Hindlimb muscle (tissue), 1 donor: ENCODE results near the gene FAM168A. TPM values are rescaled to one million over a fixed set of nuclear protein-coding genes. Genes with fewer than 3 reads are reported as not detected.
A peak's percentile ranks its signal among the peaks of the same experiment; 100 is the strongest.

Experiments used
- DNase-seq: peaks from one replicate; pipeline ENCODE4 v3.0.0-alpha.2; 2013
- polyA plus RNA-seq: library from polyadenylated mRNA; unstranded; fragments of 120-200 nt; gene quantifications from one replicate; pipeline ENCODE4 v1.2.1, GENCODE V29; 2013; ENCODE audit not compliant: insufficient read length

FAM168A gene
- polyA plus RNA-seq: 24.2 TPM

- DNase-seq: peak; percentile 98
These were observed at the start of gene FAM168A for GRCh38 chr11:73597956-73598718. Gene FAM168A, minus strand, starts transcription at chr11:73598112. Its CDS starts 129,638 bp downstream, at chr11:73468474.

- DNase-seq: peak; percentile 60
These were observed 49.7 kb upstream of the FAM168A start for GRCh38 chr11:73647459-73648100.

- DNase-seq: no peak
These were observed 48.2 kb upstream of the FAM168A start, which contains the start of gene PLEKHB1 for GRCh38 chr11:73645972-73646631. Gene PLEKHB1, plus strand, starts transcription at chr11:73646581. Its CDS starts 28 bp downstream, at chr11:73646609.

DNA sequence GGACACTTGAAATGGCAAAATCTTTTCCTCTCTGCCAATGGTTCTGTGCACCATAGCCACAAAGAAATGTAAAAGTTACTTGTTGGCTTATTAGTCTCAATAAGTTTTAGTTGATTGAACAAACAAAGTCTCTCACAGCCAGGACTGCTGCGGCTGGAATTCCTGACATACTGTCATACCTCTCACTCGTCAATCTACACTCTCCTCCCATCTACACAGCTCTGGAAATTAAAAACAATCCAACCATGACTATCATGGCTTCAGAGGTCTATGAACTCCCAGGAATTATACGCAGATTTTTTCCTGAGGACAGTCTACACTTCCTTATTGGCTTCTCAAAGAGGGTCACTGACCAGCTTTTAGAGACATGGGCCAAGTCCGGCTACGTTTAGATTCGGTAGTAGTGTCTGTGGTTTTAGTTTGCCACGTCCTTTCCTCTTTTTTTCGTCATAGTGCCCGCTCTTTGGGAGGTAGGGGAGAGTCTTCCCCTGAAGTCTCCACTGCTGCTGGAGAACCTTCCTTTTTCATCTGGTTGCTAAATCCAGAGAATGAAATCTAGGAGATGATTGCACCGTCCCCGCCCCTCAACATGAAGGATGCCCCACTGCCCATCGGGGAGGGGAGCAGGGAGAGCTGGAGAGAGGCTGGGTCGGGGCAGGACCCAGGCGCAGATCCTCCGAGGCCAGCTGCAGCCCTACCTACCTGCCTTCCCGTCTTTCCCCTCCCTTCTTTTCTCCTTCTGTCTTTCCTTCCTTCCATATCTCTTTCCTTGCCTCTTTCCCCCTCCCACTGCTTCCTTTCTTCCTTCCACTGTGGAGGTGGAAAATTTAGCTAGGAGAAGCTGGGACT lies 47.4 kb upstream of the FAM168A start:
- DNase-seq: no peak

DNA sequence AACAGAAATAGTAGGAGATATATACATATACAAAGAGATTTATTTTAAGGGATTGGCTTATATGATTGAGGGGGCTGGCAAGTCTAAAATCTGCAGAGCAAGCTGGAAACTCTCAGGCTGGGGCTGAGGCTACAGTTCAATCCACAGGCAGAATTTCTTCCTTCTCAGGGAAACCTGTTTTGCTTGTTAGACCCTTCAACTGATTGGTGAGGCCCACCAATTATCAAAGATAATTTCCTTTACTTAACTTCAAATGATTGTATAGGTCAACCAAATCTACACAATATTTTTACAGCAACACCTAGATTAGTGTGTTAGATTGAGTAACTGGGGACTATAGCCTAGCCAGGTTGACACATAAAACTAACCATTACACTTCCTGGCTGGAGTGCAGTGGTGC lies 43.8 kb upstream of the FAM168A start:
- no peak for DNase-seq

- no peak for DNase-seq
These were observed 42.7 kb upstream of the FAM168A start for GRCh38 chr11:73640592-73640991.

GRCh38 chr11:73637012-73637411 lies 39.1 kb upstream of the FAM168A start:
- no peak for DNase-seq

DNA sequence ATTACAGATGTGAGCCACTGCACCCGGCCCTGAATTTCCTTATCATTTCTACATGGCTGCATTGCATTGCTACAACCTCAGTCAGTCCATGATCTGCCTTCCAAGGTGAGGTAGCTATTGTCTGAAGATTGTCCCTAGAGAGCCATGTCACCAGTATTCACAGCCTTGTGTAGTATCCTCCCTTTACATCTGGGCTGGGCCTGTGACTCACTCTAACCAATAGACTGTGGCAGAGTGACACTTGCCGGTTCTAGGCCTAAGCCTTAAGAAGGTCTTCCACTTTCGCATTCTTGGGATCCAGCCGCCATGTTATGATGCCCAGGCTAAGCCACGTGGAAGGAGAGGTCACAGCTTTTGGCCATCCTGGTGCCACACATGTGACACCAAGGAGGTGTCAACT lies 38.3 kb upstream of the FAM168A start:
- no peak for DNase-seq

DNA sequence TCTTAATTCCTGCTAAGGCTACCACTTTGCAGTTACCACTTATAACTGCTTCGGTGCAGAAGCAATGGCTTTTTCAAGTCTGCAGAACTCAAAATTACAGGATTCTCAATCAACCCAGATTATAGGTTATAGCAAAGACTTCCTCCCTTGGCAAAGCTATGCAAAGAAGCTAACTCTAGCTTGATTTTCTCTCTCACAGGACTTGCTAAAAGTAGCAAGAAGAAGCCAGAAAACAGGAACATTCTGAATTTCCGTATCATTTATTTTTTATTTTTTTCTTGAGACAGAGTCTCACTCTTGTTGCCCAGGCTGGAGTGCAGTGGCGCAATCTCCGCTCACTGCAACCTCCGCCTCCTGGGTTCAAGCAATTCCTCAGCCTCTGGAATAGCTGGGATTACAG lies 37.8 kb upstream of the FAM168A start:
- DNase-seq: no peak

DNA sequence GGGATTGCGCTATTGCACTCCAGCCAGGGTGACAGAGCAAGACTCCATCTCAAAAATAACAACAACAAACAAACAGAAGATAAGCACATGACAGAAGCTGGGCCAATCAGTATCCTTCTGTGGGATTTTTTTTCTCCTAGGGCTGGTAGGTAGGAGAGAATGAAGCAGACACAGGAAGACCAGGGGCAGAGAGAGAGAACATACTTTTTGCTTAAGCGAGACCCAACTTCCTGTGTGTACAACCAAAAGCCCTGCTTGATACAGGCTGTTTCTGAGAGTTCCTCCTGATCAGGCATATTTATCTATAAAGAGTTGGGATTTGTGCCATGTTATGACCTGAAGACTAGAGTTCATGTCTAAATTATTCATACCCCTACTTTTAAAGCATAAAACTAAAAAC lies 36.1 kb upstream of the FAM168A start:
- DNase-seq: no peak

DNA sequence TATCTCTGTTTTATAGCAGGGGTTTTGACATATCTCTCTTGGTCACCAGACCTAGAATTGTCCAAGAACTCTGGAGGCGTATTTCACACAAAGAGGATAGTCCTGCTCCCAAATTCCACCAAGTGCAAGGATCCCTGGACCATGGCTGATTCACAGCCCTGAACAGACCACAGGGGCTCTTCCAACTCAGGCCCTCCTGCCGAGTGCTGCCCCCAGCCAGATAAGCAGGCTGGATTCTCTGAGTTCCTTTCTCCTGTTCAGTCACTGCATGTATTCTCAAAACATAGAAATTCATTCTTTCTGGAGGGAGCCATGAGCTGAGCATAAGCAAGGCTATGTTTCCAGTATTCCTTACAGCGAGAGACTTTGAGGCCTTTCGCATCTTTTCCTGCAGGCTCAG lies 35.1 kb upstream of the FAM168A start:
- no peak for DNase-seq

DNA sequence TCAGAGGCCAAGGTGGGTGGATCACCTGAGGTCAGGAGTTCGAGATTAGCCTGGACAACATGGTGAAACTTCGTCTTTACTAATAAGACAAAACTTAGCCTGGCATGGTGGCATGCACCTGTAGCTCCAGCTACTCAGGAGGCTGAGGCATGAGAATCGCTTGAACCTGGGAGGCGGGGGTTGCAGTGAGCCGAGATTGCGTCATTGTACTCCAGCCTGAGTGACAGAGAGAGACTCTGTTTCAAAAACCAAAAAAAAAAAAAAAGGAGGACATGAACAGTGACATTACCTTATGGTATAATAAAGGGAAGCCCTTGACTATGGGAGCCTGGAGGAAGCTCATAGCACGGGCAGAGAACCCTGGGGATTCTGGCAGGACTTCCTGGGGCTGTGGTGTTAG lies 32.0 kb upstream of the FAM168A start:
- DNase-seq: no peak

- DNase-seq: peak; percentile 73
These were observed 27.9 kb upstream of the FAM168A start for GRCh38 chr11:73625696-73626318.

- no peak for DNase-seq
These were observed 25.8 kb upstream of the FAM168A start for GRCh38 chr11:73623686-73624085.

DNA sequence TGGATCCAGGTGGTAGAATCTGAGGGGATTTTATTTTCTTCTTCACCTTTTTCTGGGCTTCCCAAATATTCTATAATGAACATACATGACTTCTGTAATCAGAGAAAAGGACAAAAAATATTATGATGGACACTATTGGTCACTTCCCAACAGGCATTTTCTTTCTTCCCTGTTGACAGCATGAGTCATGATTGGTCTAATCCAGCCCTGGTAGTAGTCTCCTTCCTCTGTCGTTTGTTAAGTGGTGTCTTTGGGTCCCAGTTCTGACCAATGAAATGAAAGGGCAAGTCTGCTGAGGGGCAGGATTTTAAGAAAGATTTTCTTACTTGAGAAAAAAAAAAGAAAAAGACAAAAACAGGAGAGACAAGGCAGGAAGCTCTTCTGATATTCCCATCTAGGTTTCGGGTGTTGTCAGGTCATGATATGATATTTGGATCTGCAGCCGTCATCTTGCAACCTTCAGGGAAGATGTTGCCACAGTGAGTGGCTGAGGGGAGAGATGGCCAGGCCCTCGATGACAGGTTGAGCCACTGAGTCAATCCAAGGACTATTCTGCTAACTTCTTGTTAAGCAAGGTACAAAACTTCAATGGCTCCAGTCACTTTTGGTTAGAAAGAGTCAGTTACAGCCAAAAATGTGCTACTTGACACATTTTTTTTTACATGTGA lies 25.1 kb upstream of the FAM168A start:
- no peak for DNase-seq

DNA sequence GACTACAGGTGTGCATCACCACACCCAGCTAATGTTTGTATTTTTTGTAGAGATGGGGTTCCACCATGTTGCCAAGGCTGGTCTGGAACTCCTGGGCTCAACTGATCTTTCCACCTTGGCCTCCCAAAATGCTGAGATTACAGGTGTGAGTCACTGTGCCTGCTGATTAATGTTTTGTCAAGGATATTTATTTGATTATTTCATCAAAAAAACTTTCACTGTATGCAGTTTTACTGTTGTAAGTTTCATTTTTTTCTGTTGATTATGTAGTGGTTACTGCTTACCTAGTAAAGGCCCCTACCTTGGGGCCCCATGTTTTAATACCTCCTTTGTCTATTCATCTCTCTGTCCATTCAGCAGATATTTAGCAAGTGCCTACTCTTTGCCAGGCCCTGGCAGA lies 16.7 kb upstream of the FAM168A start:
- DNase-seq: no peak

DNA sequence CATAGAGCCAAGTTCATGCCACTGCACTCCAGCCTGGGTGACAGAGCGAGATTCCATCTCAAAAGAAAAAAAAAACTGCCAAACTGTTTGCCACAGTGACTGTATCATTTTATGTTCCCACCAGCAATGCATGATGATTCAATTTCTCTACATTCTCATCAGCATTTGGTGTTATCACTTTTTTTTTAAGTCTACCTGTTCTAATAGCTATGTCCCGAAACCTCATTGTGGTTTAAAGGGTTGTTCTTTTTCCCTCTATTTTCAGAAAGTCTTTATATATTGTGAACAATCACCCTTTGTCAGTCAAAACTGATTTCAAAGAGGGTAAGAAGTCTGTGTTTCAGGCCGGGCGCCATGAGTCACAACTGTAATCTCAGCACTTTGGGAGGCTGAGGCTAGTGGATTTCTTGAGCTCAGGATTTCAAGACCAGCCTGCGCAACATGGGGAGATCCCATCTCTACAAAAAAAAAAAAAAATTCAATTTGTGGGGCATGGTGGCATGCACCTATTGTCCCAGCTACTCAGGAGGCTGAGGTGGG lies 14.8 kb upstream of the FAM168A start:
- no peak for DNase-seq

DNA sequence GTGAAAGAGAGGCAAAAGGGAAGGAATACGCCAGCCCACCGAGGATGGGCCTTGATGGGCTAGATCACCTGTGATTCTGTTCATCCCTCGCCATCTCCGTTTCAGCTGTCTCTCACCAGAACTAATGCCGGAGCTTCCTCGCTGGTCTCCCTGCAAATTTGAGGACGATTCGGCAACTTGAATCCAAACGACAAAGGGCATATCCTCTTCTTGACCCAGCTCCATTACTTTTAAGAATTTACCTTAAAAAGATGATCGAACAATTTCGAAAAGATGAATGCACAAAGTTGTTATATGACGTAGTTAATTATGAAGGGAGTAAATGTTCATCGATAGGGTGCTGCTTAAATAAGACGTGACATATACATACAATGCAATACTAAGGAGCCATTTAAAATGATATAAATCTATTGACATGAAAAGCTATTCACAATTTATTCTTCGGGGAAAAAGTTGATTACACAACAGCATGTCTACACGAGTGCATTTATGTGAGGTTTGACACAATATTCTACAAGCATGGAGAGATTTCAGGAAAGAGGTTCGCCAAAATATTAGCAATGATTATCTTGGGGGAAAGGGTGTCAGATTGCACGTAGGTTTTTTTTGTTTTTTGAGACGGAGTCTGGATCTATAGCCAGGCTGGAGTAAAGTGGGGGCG lies 937 bp upstream of the FAM168A start:
- no peak for DNase-seq

DNA sequence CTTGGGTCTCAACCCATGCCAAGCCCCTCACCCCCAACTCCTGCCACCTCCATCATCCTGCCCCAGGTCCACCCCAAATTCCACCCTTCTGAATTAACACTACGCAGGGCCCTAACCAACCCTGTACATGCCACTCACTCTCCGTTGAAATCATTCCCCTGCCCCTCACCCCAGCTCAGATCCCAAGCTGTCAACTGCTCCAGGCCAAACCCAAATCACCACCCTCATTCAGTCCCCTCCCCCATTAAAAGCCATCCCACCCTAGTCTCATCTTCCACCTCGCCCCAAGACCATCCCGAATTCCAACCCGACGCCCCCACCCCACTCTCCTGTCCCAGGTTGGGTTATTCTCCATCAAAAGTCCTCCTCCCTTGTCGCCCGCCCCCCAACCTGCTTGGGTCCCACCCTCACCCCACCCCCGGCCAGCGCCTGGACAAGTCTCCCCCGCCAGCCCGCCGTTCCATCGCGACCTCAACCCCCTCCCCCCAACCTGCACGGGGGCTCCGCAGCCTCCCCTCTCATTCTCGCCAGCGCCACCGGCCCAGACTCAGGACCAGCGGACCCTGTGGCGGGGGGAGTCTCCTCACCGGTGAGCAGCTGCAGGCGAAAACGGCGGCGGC lies 466 bp downstream of the FAM168A start:
- DNase-seq: peak; percentile 8

DNA sequence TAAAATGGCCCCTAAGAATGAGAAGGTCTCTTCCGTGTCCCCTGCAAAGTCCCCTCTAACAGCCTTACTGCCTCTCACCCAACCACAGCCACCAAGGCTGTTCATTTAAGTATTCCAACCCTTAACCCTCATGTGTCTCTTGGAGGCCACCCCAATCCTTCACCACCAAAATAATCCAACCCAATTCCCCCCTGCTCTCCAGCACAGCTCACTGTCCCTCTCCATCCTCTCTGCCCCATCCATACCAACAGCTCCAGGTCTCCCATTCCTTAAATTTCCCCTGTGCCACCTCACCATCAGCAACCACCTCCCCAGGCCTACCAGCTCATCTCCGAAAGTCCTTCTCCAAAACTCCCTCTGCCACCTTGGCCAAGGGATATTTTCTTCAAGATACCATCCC lies 1.4 kb downstream of the FAM168A start:
- DNase-seq: no peak
